A549 treated with GW870086 at 1 μM for 4 hours (cell line): ENCODE data around the gene ANAPC2. TPM values are rescaled to one million over a fixed set of nuclear protein-coding genes. Genes with fewer than 3 reads are reported as not detected.

ENCODE experiments used
- total RNA-seq: library from RNA; stranded (reverse); fragments of 200-300 nt; extraction: Qiagen RNA extraction; gene quantifications from 5 replicates; pipeline ENCODE4 v1.2.3, GENCODE V29; 2022; ENCODE audit warnings: low read depth

ANAPC2 gene
- total RNA-seq = 25.3 to 36.9 TPM (median 34.6 TPM) in 5 replicates

GRCh38 chr9:137188490-137189296 lies at the start of gene ANAPC2, which contains the start of gene SSNA1:
ANAPC2 (minus strand) TSS chr9:137188560; CDS start chr9:137188532, 28 bp downstream.
SSNA1 (plus strand) TSS chr9:137188676; CDS start chr9:137188727, 51 bp downstream.

GRCh38 chr9:137230705-137231371 lies 42.5 kb upstream of the ANAPC2 start, which contains the start of gene SLC34A3:
SLC34A3 (plus strand) TSS chr9:137230901; CDS start chr9:137231703, 802 bp downstream.

GRCh38 chr9:137227054-137227852 lies 38.9 kb upstream of the ANAPC2 start, which contains the start of gene RNF224:
RNF224 (plus strand) TSS chr9:137227502; CDS start chr9:137228336, 834 bp downstream.

GRCh38 chr9:137224830-137225694 lies 36.7 kb upstream of the ANAPC2 start, which contains the start of gene CYSRT1:
CYSRT1 (plus strand) TSS chr9:137225174; CDS start chr9:137225622, 448 bp downstream.

GRCh38 chr9:137222190-137223077 lies 34.1 kb upstream of the ANAPC2 start, which contains the start of gene RNF208:
RNF208 (minus strand) TSS chr9:137222240; CDS start chr9:137221212, 1,028 bp downstream.

GRCh38 chr9:137205126-137206069 lies 17.0 kb upstream of the ANAPC2 start, which contains the start of the genes NDOR1 and TMEM203:
NDOR1 (plus strand) TSS chr9:137205700; CDS start chr9:137205778, 78 bp downstream.
TMEM203 (minus strand) TSS chr9:137205648; CDS start chr9:137205414, 234 bp downstream.

GRCh38 chr9:137200311-137201204 lies 12.2 kb upstream of the ANAPC2 start, which contains the start of gene TPRN:
TPRN (minus strand) TSS chr9:137200741; CDS start chr9:137200711, 30 bp downstream.

GRCh38 chr9:137169896-137170358 lies 18.4 kb downstream of the ANAPC2 start, which contains the start of gene LRRC26:
LRRC26 (minus strand) TSS chr9:137170051; CDS start chr9:137169943, 108 bp downstream.

GRCh38 chr9:137138722-137139467 lies 49.5 kb downstream of the ANAPC2 start, which contains the start of gene GRIN1:
GRIN1 (plus strand) TSS chr9:137139154; CDS start chr9:137139487, 333 bp downstream.

Other genes starting within 250 kb of the ANAPC2 start
- 70.1 to 101 TPM (median 99.1 TPM) in 5 replicates for gene FBXW5, start 243.8 kb downstream of the ANAPC2 start, total RNA-seq
- gene C8G, start 243.3 kb downstream of the ANAPC2 start, total RNA-seq = 0.85 to 2.9 TPM (median 1.4 TPM) in 5 replicates
- gene LCN12, start 236.3 kb downstream of the ANAPC2 start, total RNA-seq = 0.80 to 1.6 TPM (median 1.3 TPM) in 5 replicates
- gene PTGDS, start 211.1 kb downstream of the ANAPC2 start, total RNA-seq = 0.57 to 0.68 TPM (median 0.66 TPM) in 3 of 5 replicates, not detected in the others
- gene LCNL1, start 205.6 kb downstream of the ANAPC2 start, total RNA-seq = 0.07 to 0.08 TPM (median 0.08 TPM) in 3 of 5 replicates, not detected in the others
- 47.9 to 81.3 TPM (median 74.1 TPM) in 5 replicates for gene PAXX, start 196.1 kb downstream of the ANAPC2 start, total RNA-seq
- gene CLIC3, start 192.0 kb downstream of the ANAPC2 start, total RNA-seq = 3.3 to 5.1 TPM (median 4.8 TPM) in 5 replicates
- gene ABCA2, start 160.3 kb downstream of the ANAPC2 start, total RNA-seq = 21.4 to 27.7 TPM (median 25.4 TPM) in 5 replicates
- 0.06 TPM in 1 of 5 replicates, not detected in the others for gene FUT7, start 156.5 kb downstream of the ANAPC2 start, total RNA-seq
- 44.4 to 81.3 TPM (median 73.5 TPM) in 5 replicates for gene NPDC1, start 142.4 kb downstream of the ANAPC2 start, total RNA-seq
- gene ENTPD2, start 134.5 kb downstream of the ANAPC2 start, total RNA-seq = 1.1 to 2.3 TPM (median 1.7 TPM) in 5 replicates
- gene SAPCD2, start 118.0 kb downstream of the ANAPC2 start, total RNA-seq = 14.8 to 25.2 TPM (median 21.9 TPM) in 5 replicates
- gene UAP1L1, start 111.0 kb downstream of the ANAPC2 start, total RNA-seq = 9.7 to 13.3 TPM (median 10.7 TPM) in 5 replicates
- 39.8 to 52.8 TPM (median 51.9 TPM) in 5 replicates for gene MAN1B1, start 101.6 kb downstream of the ANAPC2 start, total RNA-seq
- gene DPP7, start 73.8 kb downstream of the ANAPC2 start, total RNA-seq = 81.3 to 123 TPM (median 112 TPM) in 5 replicates
- 0.30 to 0.61 TPM (median 0.40 TPM) in 5 replicates for gene GRIN1, start 49.4 kb downstream of the ANAPC2 start, total RNA-seq
- 0.70 to 2.1 TPM (median 1.2 TPM) in 5 replicates for gene LRRC26, start 18.5 kb downstream of the ANAPC2 start, total RNA-seq
- gene TMEM210, start 16.5 kb downstream of the ANAPC2 start, total RNA-seq = not detected in 5 replicates
- 105 to 159 TPM (median 141 TPM) in 5 replicates for gene SSNA1, start 116 bp upstream of the ANAPC2 start, total RNA-seq
- gene TPRN, start 12.2 kb upstream of the ANAPC2 start, total RNA-seq = 6.8 to 10.6 TPM (median 9.0 TPM) in 5 replicates
- 36.5 to 44.9 TPM (median 44.2 TPM) in 5 replicates for gene TMEM203, start 17.1 kb upstream of the ANAPC2 start, total RNA-seq
- gene NDOR1, start 17.1 kb upstream of the ANAPC2 start, total RNA-seq = 11.7 to 17.1 TPM (median 16.5 TPM) in 5 replicates
- gene RNF208, start 33.7 kb upstream of the ANAPC2 start, total RNA-seq = 1.4 to 2.3 TPM (median 1.8 TPM) in 5 replicates
- gene CYSRT1, start 36.6 kb upstream of the ANAPC2 start, total RNA-seq = 3.6 to 5.2 TPM (median 4.2 TPM) in 5 replicates
- gene RNF224, start 38.9 kb upstream of the ANAPC2 start, total RNA-seq = 0.08 to 0.31 TPM (median 0.21 TPM) in 5 replicates
- gene SLC34A3, start 42.3 kb upstream of the ANAPC2 start, total RNA-seq = 0.06 to 0.17 TPM (median 0.11 TPM) in 5 replicates
- gene TUBB4B, start 52.7 kb upstream of the ANAPC2 start, total RNA-seq = 612 to 791 TPM (median 723 TPM) in 5 replicates
- not detected in 5 replicates for gene STPG3, start 62.7 kb upstream of the ANAPC2 start, total RNA-seq
- gene NELFB, start 66.8 kb upstream of the ANAPC2 start, total RNA-seq = 45.1 to 56.7 TPM (median 55.1 TPM) in 5 replicates
- gene TOR4A, start 89.2 kb upstream of the ANAPC2 start, total RNA-seq = 19.3 to 29.7 TPM (median 27.9 TPM) in 5 replicates
- 1.9 to 4.6 TPM (median 4.1 TPM) in 5 replicates for gene NRARP, start 113.7 kb upstream of the ANAPC2 start, total RNA-seq
- 4.2 to 6.1 TPM (median 5.6 TPM) in 5 replicates for gene EXD3, start 234.6 kb upstream of the ANAPC2 start, total RNA-seq
- 0.91 to 2.0 TPM (median 1.3 TPM) in 5 replicates for gene NOXA1, start 234.8 kb upstream of the ANAPC2 start, total RNA-seq